GM18511 (cell line): ENCODE data around the gene TNS1.
A peak's percentile ranks its signal among the peaks of the same experiment; 100 is the strongest.
"Not testable (repeated sequence)": the region's sequence is repeated elsewhere in the genome, so short reads cannot be mapped to it uniquely, and the experiment has no call there.

Experiments used
- ATAC-seq: cut with Tn5 transposase; IDR thresholded peaks from one replicate; pipeline ENCODE4 v1.9.1; 2021; ENCODE audit warnings: mild to moderate bottlenecking, moderate library complexity; ENCODE audit not compliant: unreplicated experiment

Gene TNS1

GRCh38 chr2:218002845-218003180 is at the start of gene TNS1:
TNS1 (minus strand) TSS chr2:218002995; CDS start chr2:218002872, 123 bp downstream.
- ATAC-seq: no peak

- ATAC-seq: no peak
Observed at GRCh38 chr2:218051903-218052302, 49.1 kb upstream of the TNS1 start.

GRCh38 chr2:218047536-218048225 is 44.9 kb upstream of the TNS1 start:
- no peak for ATAC-seq

- ATAC-seq: peak; percentile 91
Observed at GRCh38 chr2:218046238-218046637, 43.4 kb upstream of the TNS1 start.

GRCh38 chr2:218044599-218044998 is 41.8 kb upstream of the TNS1 start:
- not testable (repeated sequence) for ATAC-seq

GRCh38 chr2:218043701-218044109 is 40.9 kb upstream of the TNS1 start:
- no peak for ATAC-seq

GRCh38 chr2:218043100-218043499 is 40.3 kb upstream of the TNS1 start:
- no peak for ATAC-seq

GRCh38 chr2:218041302-218042168 is 38.7 kb upstream of the TNS1 start:
- no peak for ATAC-seq

GRCh38 chr2:218040883-218041282 is 38.1 kb upstream of the TNS1 start:
- no peak for ATAC-seq

GRCh38 chr2:218039171-218039570 is 36.4 kb upstream of the TNS1 start:
- no peak for ATAC-seq

GRCh38 chr2:218036371-218036770 is 33.6 kb upstream of the TNS1 start:
- no peak for ATAC-seq

- ATAC-seq: no peak
Observed at GRCh38 chr2:218035463-218036100, 32.8 kb upstream of the TNS1 start.

GRCh38 chr2:218034497-218035213 is 31.9 kb upstream of the TNS1 start:
- peak; percentile 95 for ATAC-seq

GRCh38 chr2:218033590-218034496 is 31.0 kb upstream of the TNS1 start:
- peak; percentile 21 for ATAC-seq

- ATAC-seq: no peak
Observed at GRCh38 chr2:218033208-218033589, 30.4 kb upstream of the TNS1 start.

- no peak for ATAC-seq
Observed at GRCh38 chr2:218032336-218033171, 29.8 kb upstream of the TNS1 start.

GRCh38 chr2:218031771-218032257 is 29.0 kb upstream of the TNS1 start:
- ATAC-seq: no peak

GRCh38 chr2:218031261-218031660 is 28.5 kb upstream of the TNS1 start:
- ATAC-seq: no peak
